K562 (cell line): Measurements from ENCODE around the gene ARHGAP24.

Source experiments
- CBX2 ChIP-seq: fragments of 200-600 bp; sonication (generic); IDR thresholded peaks from one replicate; pipeline ENCODE4 v1.6.1; 2012; ENCODE audit warnings: mild to moderate bottlenecking, low read length, inconsistent platforms; ENCODE audit not compliant: insufficient read depth, poor library complexity, severe bottlenecking
- CLOCK ChIP-seq: fragments of 250-450 bp; sonication (Bioruptor Pico); IDR thresholded peaks from 2 replicates; pipeline ENCODE4 v1.4.0; 2020; ENCODE audit warnings: mild to moderate bottlenecking, moderate library complexity, borderline replicate concordance
- ETV1 ChIP-seq: fragments of 450-650 bp; conservative IDR thresholded peaks from 2 replicates; pipeline ENCODE4 v1.6.1; 2016; ENCODE audit warnings: missing genetic modification characterization, control low read depth, low read depth, missing compliant biosample characterization
- EZH2 ChIP-seq: IDR thresholded peaks from 2 replicates; pipeline ENCODE4 v1.6.1; 2012; ENCODE audit warnings: low read depth, mild to moderate bottlenecking, inconsistent platforms, low read length, borderline replicate concordance
- NFATC3 ChIP-seq: fragments of 450-650 bp; IDR thresholded peaks from 2 replicates; pipeline ENCODE4 v1.6.1; 2017; ENCODE audit warnings: mild to moderate bottlenecking
- PRDM10 ChIP-seq: fragments of 450-650 bp; IDR thresholded peaks from 2 replicates; pipeline ENCODE4 v1.6.1; 2018; ENCODE audit not compliant: partially characterized antibody
- RFX5 ChIP-seq: IDR thresholded peaks from 2 replicates; pipeline ENCODE4 v1.6.1; 2011; ENCODE audit warnings: low read depth, mild to moderate bottlenecking, improper control_type of control experiment, low read length
- TBP ChIP-seq: optimal IDR thresholded peaks from 2 replicates; pipeline ENCODE3; 2011; ENCODE audit warnings: low read depth, low read length, improper control_type of control experiment
- ZNF324 ChIP-seq: fragments of 250-450 bp; sonication (Bioruptor Pico); IDR thresholded peaks from 2 replicates; pipeline ENCODE4 v1.4.0; 2020; ENCODE audit warnings: mild to moderate bottlenecking
- ZNF444 ChIP-seq: fragments of 250-450 bp; sonication (Bioruptor Pico); IDR thresholded peaks from 2 replicates; pipeline ENCODE4 v1.4.0; 2020; ENCODE audit warnings: mild to moderate bottlenecking, moderate library complexity

DNA sequence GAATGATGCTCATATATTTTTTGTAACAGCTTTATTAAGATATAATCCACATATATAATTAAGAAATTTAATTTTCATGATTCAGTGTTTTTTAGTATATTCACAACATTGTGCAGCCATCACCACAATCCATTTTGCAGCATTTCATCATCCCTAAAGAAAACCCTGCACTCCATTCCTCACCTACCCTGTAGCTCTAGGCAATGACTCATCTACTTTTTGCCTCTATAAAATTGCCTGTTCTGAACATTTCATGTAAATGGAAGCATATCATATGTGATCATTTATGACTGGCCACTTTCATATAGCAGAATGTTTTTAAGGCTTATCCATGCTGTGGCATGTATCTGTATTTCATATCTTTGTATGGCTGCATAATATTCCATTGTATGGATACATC is 545.0 kb downstream of the ARHGAP24 start:
- TF ChIP-seq ETV1 (tag) (no peak), ZNF444 (no peak), TBP (no peak), CLOCK (no peak), CBX2 (no peak), EZH2 (no peak), ZNF324 (no peak), NFATC3 (no peak), RFX5 (no peak), PRDM10 (no peak)
